H1 (cell line): ENCODE data around the gene HAGH. TPM values are rescaled to one million over a fixed set of nuclear protein-coding genes. Genes with fewer than 3 reads are reported as not detected.

Experiments used
- CTCF ChIA-PET: fragments of 300-600 bp; sonication (Branson Sonifier 250); formaldehyde crosslinking; loops from one replicate; lab custom pipeline; 2021; ENCODE audit not compliant: partially characterized antibody; lab: Charles Lee
- POLR2A ChIA-PET: fragments of 300-600 bp; sonication (Branson Sonifier 250); formaldehyde crosslinking; loops from one replicate; lab custom pipeline; 2021; ENCODE audit warnings: inconsistent platforms; ENCODE audit not compliant: partially characterized antibody; lab: Charles Lee
- DNase-seq, 2 experiments: peaks; one replicate each; pipeline versions ENCODE4 v3.0.0 to v3.0.0-alpha.2; 2010 to 2022; ENCODE audit warnings: low spot score in 2 of 2, low read depth in 1 of 2, mixed read lengths in 1 of 2
- FAIRE-seq: peaks from 2 replicates; lab custom pipeline; 2011; peaks lifted over from hg19 to GRCh38; lab: Jason Lieb, UNC
- H2AFZ ChIP-seq: 2 replicates; pipeline ENCODE4 v1.8.1; 2012; ENCODE audit warnings: low read length, inconsistent platforms
- H2AK5ac ChIP-seq: 2 replicates; pipeline ENCODE4 v1.6.1; 2013; ENCODE audit warnings: low read depth, low read length
- H2BK120ac ChIP-seq: replicated peaks from 2 replicates; pipeline ENCODE3; 2013; ENCODE audit warnings: low read depth, low read length, inconsistent platforms
- H2BK12ac ChIP-seq: 2 replicates; pipeline ENCODE4 v1.6.1; 2013; ENCODE audit warnings: low read depth, low read length
- H2BK15ac ChIP-seq: 2 replicates; pipeline ENCODE4 v1.6.1; 2013; ENCODE audit warnings: low read length
- H2BK20ac ChIP-seq: 2 replicates; pipeline ENCODE4 v1.6.1; 2013; ENCODE audit warnings: low read length
- H2BK5ac ChIP-seq: 2 replicates; pipeline ENCODE4 v1.6.1; 2013; ENCODE audit warnings: low read depth, low read length
- H3K14ac ChIP-seq: 2 replicates; pipeline ENCODE4 v1.6.1; 2013; ENCODE audit warnings: inconsistent platforms; ENCODE audit not compliant: insufficient read length
- H3K18ac ChIP-seq: 2 replicates; pipeline ENCODE4 v1.6.1; 2013; ENCODE audit warnings: low read length; ENCODE audit errors: extremely low read depth
- H3K23ac ChIP-seq: 2 replicates; pipeline ENCODE4 v1.6.1; 2013; ENCODE audit warnings: inconsistent platforms; ENCODE audit not compliant: insufficient read length
- H3K23me2 ChIP-seq: 2 replicates; pipeline ENCODE4 v1.6.1; 2013; ENCODE audit warnings: low read depth, low read length
- H3K27ac ChIP-seq: 2 replicates; pipeline ENCODE4 v1.6.1; 2011; ENCODE audit warnings: low read depth, low read length, inconsistent platforms
- H3K27me3 ChIP-seq, 4 experiments: replicated peaks in 1 of 4; 1 replicate in 1 of 4; 2 replicates in 3 of 4; pipeline versions ENCODE4 v1.6.1 to v1.8.1; 2011 to 2013; ENCODE audit warnings: low read length in 3 of 4, mild to moderate bottlenecking in 3 of 4, inconsistent platforms in 2 of 4, mixed read lengths in 2 of 4, moderate library complexity in 1 of 4; ENCODE audit not compliant: control insufficient read depth in 3 of 4, insufficient read depth in 3 of 4; ENCODE audit errors: extremely low read depth in 1 of 4
- H3K36me3 ChIP-seq, 4 experiments: 2 replicates each; pipeline versions ENCODE4 v1.6.1 to v1.8.1; 2011 to 2013; ENCODE audit warnings: mild to moderate bottlenecking in 4 of 4, low read length in 3 of 4, moderate library complexity in 2 of 4, control low read depth in 1 of 4, inconsistent platforms in 1 of 4; ENCODE audit not compliant: insufficient read depth in 4 of 4, control insufficient read depth in 2 of 4
- H3K4ac ChIP-seq: replicated peaks from 2 replicates; pipeline ENCODE3; 2013; ENCODE audit warnings: low read length, low read depth, mixed read lengths, inconsistent platforms; ENCODE audit not compliant: insufficient read length
- H3K4me1 ChIP-seq, 4 experiments: replicated peaks in 1 of 4; 1 replicate in 1 of 4; 2 replicates in 3 of 4; pipeline versions ENCODE4 v1.6.1 to v1.8.1; 2011 to 2013; ENCODE audit warnings: low read length in 3 of 4, inconsistent platforms in 2 of 4, mixed read lengths in 1 of 4; ENCODE audit not compliant: insufficient read depth in 4 of 4, control insufficient read depth in 3 of 4
- H3K4me2 ChIP-seq, 2 experiments: 2 replicates each; pipeline versions ENCODE4 v1.6.1 to v1.8.1; 2011 to 2013; ENCODE audit warnings: low read depth in 2 of 2, low read length in 2 of 2, control low read depth in 1 of 2, inconsistent platforms in 1 of 2, mild to moderate bottlenecking in 1 of 2; ENCODE audit not compliant: insufficient read depth in 1 of 2
- H3K4me3 ChIP-seq, 4 experiments: fragments of 200-600, 300-600 bp in 1 of 4; sonication (generic), shearing (Covaris generic), sonication (Bioruptor Twin) in 1 of 4; 2 replicates each; pipeline versions ENCODE4 v1.5.1 to v1.8.1; 2011 to 2016; ENCODE audit warnings: low read length in 4 of 4, low read depth in 3 of 4, control low read depth in 2 of 4, inconsistent platforms in 2 of 4, mild to moderate bottlenecking in 2 of 4, mixed read lengths in 1 of 4, moderate library complexity in 1 of 4; ENCODE audit not compliant: insufficient read depth in 2 of 4; ENCODE audit errors: extremely low read depth in 1 of 4
- H3K56ac ChIP-seq: replicated peaks from 2 replicates; pipeline ENCODE3; 2013; ENCODE audit warnings: low read depth, mild to moderate bottlenecking, mixed read lengths, low read length, inconsistent platforms; ENCODE audit not compliant: insufficient read length
- H3K79me1 ChIP-seq: 2 replicates; pipeline ENCODE4 v1.6.1; 2013; ENCODE audit warnings: low read depth, low read length, control low read depth
- H3K79me2 ChIP-seq, 2 experiments: 2 replicates each; pipeline versions ENCODE4 v1.6.1 to v1.8.1; 2012 to 2013; ENCODE audit warnings: low read length in 2 of 2, mild to moderate bottlenecking in 2 of 2, inconsistent platforms in 1 of 2; ENCODE audit not compliant: insufficient read depth in 2 of 2, control insufficient read depth in 1 of 2
- H3K9ac ChIP-seq, 4 experiments: replicated peaks in 1 of 4; 1 replicate in 1 of 4; 2 replicates in 3 of 4; pipeline versions ENCODE4 v1.6.1 to v1.8.1; 2011 to 2013; ENCODE audit warnings: low read depth in 3 of 4, low read length in 3 of 4, control low read depth in 2 of 4, mild to moderate bottlenecking in 2 of 4, moderate library complexity in 2 of 4, inconsistent platforms in 1 of 4; ENCODE audit errors: extremely low read depth in 1 of 4
- H3K9me3 ChIP-seq, 2 experiments: 2 replicates each; pipeline versions ENCODE4 v1.6.1 to v1.8.1; 2012 to 2013; ENCODE audit warnings: mild to moderate bottlenecking in 2 of 2, moderate library complexity in 2 of 2, control low read depth in 1 of 2, inconsistent platforms in 1 of 2, low read depth in 1 of 2, low read length in 1 of 2, mixed read lengths in 1 of 2; ENCODE audit not compliant: insufficient read depth in 2 of 2
- H4K20me1 ChIP-seq, 2 experiments: replicated peaks in 1 of 2; 2 replicates each; pipeline versions ENCODE3 to v1.8.1; 2011 to 2013; ENCODE audit warnings: inconsistent platforms in 2 of 2, low read length in 2 of 2, mild to moderate bottlenecking in 1 of 2; ENCODE audit not compliant: insufficient read depth in 2 of 2, control insufficient read depth in 1 of 2
- H4K5ac ChIP-seq: 2 replicates; pipeline ENCODE4 v1.6.1; 2013; ENCODE audit warnings: low read length, low read depth, mixed read lengths, inconsistent platforms; ENCODE audit not compliant: insufficient read length
- H4K8ac ChIP-seq: 2 replicates; pipeline ENCODE4 v1.8.0; 2013; ENCODE audit warnings: mild to moderate bottlenecking, moderate library complexity, low read length, inconsistent platforms; ENCODE audit not compliant: insufficient read depth; ENCODE audit errors: extremely low read depth
- H4K91ac ChIP-seq: replicated peaks from 2 replicates; pipeline ENCODE3; 2013; ENCODE audit warnings: low read length, mixed read lengths, inconsistent platforms; ENCODE audit not compliant: insufficient read length
- BACH1 ChIP-seq: IDR thresholded peaks from 2 replicates; pipeline ENCODE4 v1.6.1; 2012; ENCODE audit warnings: low read length, improper control_type of control experiment
- BRCA1 ChIP-seq: IDR thresholded peaks from 2 replicates; pipeline ENCODE4 v1.6.1; 2012; ENCODE audit warnings: low read depth, low read length, improper control_type of control experiment
- CREB1 ChIP-seq: IDR thresholded peaks from 2 replicates; pipeline ENCODE4 v1.6.1; 2012; ENCODE audit warnings: inconsistent platforms
- CTBP2 ChIP-seq: IDR thresholded peaks from 2 replicates; pipeline ENCODE4 v1.7.0; 2011; ENCODE audit warnings: borderline replicate concordance, mild to moderate bottlenecking, moderate library complexity, mixed read lengths, low read length; ENCODE audit not compliant: insufficient read depth, insufficient read length
- FOSL1 ChIP-seq: IDR thresholded peaks from 2 replicates; pipeline ENCODE4 v1.6.1; 2011; ENCODE audit warnings: mild to moderate bottlenecking, low read depth, low read length, moderate library complexity; ENCODE audit not compliant: insufficient read depth
- HDAC6 ChIP-seq: IDR thresholded peaks from one replicate; pipeline ENCODE4 v1.7.1; 2012; ENCODE audit warnings: low read depth, mild to moderate bottlenecking, inconsistent platforms, low read length, moderate library complexity
- KDM4A ChIP-seq: IDR thresholded peaks from one replicate; pipeline ENCODE4 v1.7.1; 2012; ENCODE audit warnings: low read depth, mild to moderate bottlenecking, moderate library complexity, low read length, inconsistent platforms; ENCODE audit not compliant: severe bottlenecking
- MAFK ChIP-seq: IDR thresholded peaks from 2 replicates; pipeline ENCODE4 v1.6.1; 2012; ENCODE audit warnings: low read depth, mild to moderate bottlenecking, improper control_type of control experiment, low read length
- PHF8 ChIP-seq: fragments of 200-600 bp; sonication (generic); conservative IDR thresholded peaks from 2 replicates; pipeline ENCODE4 v1.7.1; 2012; ENCODE audit warnings: low read depth, mild to moderate bottlenecking, inconsistent platforms, low read length, moderate library complexity
- RBBP5 ChIP-seq: IDR thresholded peaks from 2 replicates; pipeline ENCODE4 v1.7.1; 2012; ENCODE audit warnings: low read depth, mild to moderate bottlenecking, inconsistent platforms, low read length, moderate library complexity, borderline replicate concordance
- RFX5 ChIP-seq: IDR thresholded peaks from 2 replicates; pipeline ENCODE4 v1.6.1; 2011; ENCODE audit warnings: low read depth, low read length, improper control_type of control experiment, borderline replicate concordance
- TAF1 ChIP-seq: IDR thresholded peaks from 2 replicates; pipeline ENCODE4 v1.6.1; 2011; ENCODE audit warnings: mild to moderate bottlenecking, low read depth, low read length
- TEAD4 ChIP-seq: IDR thresholded peaks from 2 replicates; pipeline ENCODE4 v1.6.1; 2012; ENCODE audit warnings: low read depth, low read length, inconsistent platforms, mixed read lengths
- WGBS, 2 experiments: shearing (Covaris generic) in 1 of 2; methylation state at CpG; one replicate each; pipeline versions ENCODE4 v1.1.6 to v1.1.7; 2013 to 2015; ENCODE audit warnings: low lambda C conversion rate in 2 of 2, mixed read lengths in 2 of 2, inconsistent platforms in 1 of 2, low coverage in 1 of 2, missing lambda C conversion rate in 1 of 2; ENCODE audit not compliant: insufficient replicate concordance in 2 of 2, insufficient coverage in 1 of 2, insufficient read length in 1 of 2; ENCODE audit errors: extremely low coverage in 1 of 2, missing lambda C conversion rate in 1 of 2; 5-methylcytosine and 5-hydroxymethylcytosine counted together
- polyA plus RNA-seq, 7 experiments: library from polyadenylated mRNA; depleted of rRNA in 3 of 7; stranded (reverse) in 5 of 7; unstranded in 2 of 7; fragments of >200 nt in 5 of 7; fragments of 200-250 nt in 2 of 7; gene quantifications; 1 replicate in 5 of 7; 2 replicates in 1 of 7; 4 replicates in 1 of 7; pipeline versions ENCODE4 v1.2.1 to v1.2.3, GENCODE V29; 2011 to 2013; ENCODE audit warnings: missing spikeins in 2 of 7, mixed read lengths in 2 of 7
- total RNA-seq: library from RNA; stranded (reverse); fragmentation: NEBNext Ultra II Directional; extraction: Animal tissue kit (Norgen Biotek cat#: 25700); gene quantifications from 2 replicates; pipeline ENCODE4 v1.2.1, GENCODE V29; 2021
- TF ChIP-seq, protein P1 (sequence below): IDR thresholded peaks from 2 replicates; pipeline ENCODE4 v1.6.1; 2011; ENCODE audit warnings: low read depth, mild to moderate bottlenecking, low read length; ENCODE audit not compliant: insufficient read depth

The HAGH gene
- total and polyA plus RNA-seq, 2 of the 8 experiments (the other 6 are each of a cell fraction or from before 2014, with no cell fraction given): 28.7 to 40.6 TPM

DNA sequence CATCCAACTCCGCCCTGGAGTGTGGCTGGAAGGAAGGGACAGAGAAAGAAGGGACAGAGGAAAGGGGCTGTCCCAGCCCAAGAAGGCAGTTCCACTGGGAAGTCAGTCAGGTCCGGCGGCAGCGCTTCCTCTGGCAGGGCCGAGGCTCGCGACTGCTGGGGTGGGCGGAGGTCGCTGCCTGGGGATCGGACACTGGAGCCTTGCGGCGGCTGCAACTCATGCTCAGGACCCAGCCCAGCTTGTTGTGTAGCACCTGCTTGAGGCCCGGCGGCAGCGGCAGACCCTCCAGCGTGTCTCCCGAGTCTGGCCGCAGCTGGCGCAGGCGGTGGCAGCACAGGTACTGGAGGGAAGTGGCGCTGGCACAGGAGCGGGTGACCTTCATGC lies 49.6 kb downstream of the HAGH start:
- Histone ChIP-seq H4K5ac (no peak overlapping the region), H4K91ac (no peak overlapping the region), H3K56ac (no peak overlapping the region), H3K9ac (no peak overlapping the region), H3K4me2 (no peak overlapping the region), H3K79me2 (peaks cover 0 to 14% of the 10 kb centered on the region in 2 experiments; a peak in 1 of 4 replicates), H3K4me3 (no peak overlapping the region), H3K14ac (no peak overlapping the region), H3K36me3 (peaks cover 0 to 23% (median 9%) of the 10 kb centered on the region in 4 experiments; a peak in 5 of 8 replicates), H3K4me1 (peaks cover 0 to 10% (median 8%) of the 10 kb centered on the region in 4 experiments; a peak in 6 of 7 replicates), H2AK5ac (no peak overlapping the region), H3K9me3 (no peaks in the 10 kb centered on the region), H2AFZ (no peak overlapping the region), H3K79me1 (peaks cover 9% of the 10 kb centered on the region), H4K8ac (no peak overlapping the region; the same call in 1 of the 2 replicates), H2BK20ac (no peak overlapping the region), H3K18ac (no peak overlapping the region), H2BK5ac (no peak overlapping the region), H4K20me1 (peaks cover 0 to 33% of the 10 kb centered on the region in 2 experiments), H3K4ac (no peak overlapping the region), H3K27me3 (no peaks in the 10 kb centered on the region), H2BK12ac (no peak overlapping the region), H3K23me2 (peaks cover 6% of the 10 kb centered on the region), H2BK120ac (no peak overlapping the region), H3K23ac (no peak overlapping the region), H3K27ac (no peak overlapping the region), H2BK15ac (no peak overlapping the region)
- ChIA-PET POLR2A (interaction anchor here (1.0 to 12.0 kb wide), 5 partner anchors 8 to 379 kb away, joined by 3 to 246 read pairs (median 4); partner anchors contain the start of genes EME2, GFER, IGFALS and MRPS34), CTCF (interaction anchor here (0.8 kb wide), 1 partner anchor 12 kb away, joined by 3 read pairs; no protein-coding TSS in a partner anchor)
- DNase-seq (no peak), FAIRE-seq (no peak)
- WGBS, 2 experiments: 97% methylated on average over 19 of the region's 22 CpGs; no CpG with 5 or more reads in 1 of the 2 experiments
- TF ChIP-seq PHF8 (no peak), TEAD4 (no peak), KDM4A (no peak), CTBP2 (no peak), MAFK (no peak), HDAC6 (no peak), RBBP5 (no peak), FOSL1 (no peak), CREB1 (no peak), TAF1 (no peak), BRCA1 (no peak), BACH1 (no peak), RFX5 (no peak)
- TF ChIP-seq, protein P1, sequence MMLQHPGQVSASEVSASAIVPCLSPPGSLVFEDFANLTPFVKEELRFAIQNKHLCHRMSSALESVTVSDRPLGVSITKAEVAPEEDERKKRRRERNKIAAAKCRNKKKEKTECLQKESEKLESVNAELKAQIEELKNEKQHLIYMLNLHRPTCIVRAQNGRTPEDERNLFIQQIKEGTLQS: no peak
